Mesodermal cell (in vitro differentiated cells): ENCODE results near the gene BRD1.

ENCODE experiments used
- H3K27ac ChIP-seq: 2 replicates; pipeline ENCODE4 v1.7.0; 2013; ENCODE audit warnings: mild to moderate bottlenecking, low read depth, low read length, moderate library complexity; ENCODE audit not compliant: severe bottlenecking
- H3K36me3 ChIP-seq: 2 replicates; pipeline ENCODE4 v1.7.1; 2013; ENCODE audit warnings: mild to moderate bottlenecking, low read length, moderate library complexity; ENCODE audit not compliant: control insufficient read depth, insufficient read depth
- H3K4me1 ChIP-seq: one replicate; pipeline ENCODE4 v1.7.1; 2013; ENCODE audit warnings: mild to moderate bottlenecking, low read length; ENCODE audit not compliant: insufficient read depth, control insufficient read depth, poor library complexity, severe bottlenecking
- H3K4me3 ChIP-seq: 2 replicates; pipeline ENCODE4 v1.7.0; 2013; ENCODE audit warnings: low read length, control low read depth, mild to moderate bottlenecking; ENCODE audit not compliant: insufficient read depth, poor library complexity, severe bottlenecking; ENCODE audit errors: extremely low read depth
- H3K9me3 ChIP-seq: 2 replicates; pipeline ENCODE4 v1.7.1; 2013; ENCODE audit warnings: mild to moderate bottlenecking, low read length, moderate library complexity; ENCODE audit not compliant: control insufficient read depth
- WGBS, 2 experiments: methylation state at CpG; one replicate each; pipeline ENCODE4 v1.1.5; 2013; ENCODE audit warnings: missing lambda C conversion rate in 2 of 2; ENCODE audit not compliant: insufficient coverage in 2 of 2; 5-methylcytosine and 5-hydroxymethylcytosine counted together

BRD1 gene

DNA sequence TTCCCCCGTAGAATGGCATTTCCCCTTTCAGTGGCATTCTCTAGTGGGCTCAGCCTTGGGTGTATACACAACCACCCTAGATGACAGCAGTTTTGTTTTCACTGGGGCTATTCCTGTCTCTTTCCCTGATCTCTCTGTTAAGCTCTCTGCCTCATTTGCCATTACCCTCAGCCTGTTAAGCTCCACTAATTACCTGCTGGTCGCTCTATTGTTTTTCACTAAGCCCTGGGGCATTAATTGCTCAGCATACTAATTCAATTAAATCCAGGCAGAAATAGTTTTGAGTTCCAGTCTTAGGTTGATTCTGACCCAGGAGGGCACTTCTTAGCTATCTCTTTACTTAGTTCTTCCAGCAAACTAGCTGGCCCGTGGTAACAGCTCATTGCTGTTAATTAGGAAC, 80.0 kb downstream of the BRD1 start:
- 86 to 93% methylated on average over 2 of the region's 3 CpGs for WGBS, 2 experiments
- no peak overlapping the region for H3K27ac ChIP-seq
- no peaks in the 10 kb centered on the region for H3K4me1 ChIP-seq
- H3K4me3 ChIP-seq: no peak overlapping the region
- peaks cover 24% of the 10 kb centered on the region for H3K9me3 ChIP-seq
- H3K36me3 ChIP-seq: no peaks in the 10 kb centered on the region

DNA sequence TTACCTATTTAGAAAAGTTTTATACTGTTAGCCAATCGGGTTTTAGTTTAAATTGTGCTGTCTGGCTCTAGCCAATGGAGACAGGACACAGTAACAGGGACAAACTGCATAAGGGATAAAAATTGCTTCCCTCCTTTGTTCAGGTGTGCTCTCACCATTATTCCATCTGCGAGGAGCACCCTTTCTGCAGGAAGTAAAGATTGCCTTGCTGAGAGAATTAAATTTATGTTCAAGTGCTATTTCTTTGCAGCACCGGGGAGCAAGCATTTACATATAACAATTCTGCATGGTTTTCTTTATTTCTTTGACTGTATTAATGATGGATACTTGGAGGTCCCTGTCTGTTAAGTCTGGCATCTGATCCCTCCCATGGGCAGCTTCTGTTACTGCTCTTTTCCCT, 80.5 kb downstream of the BRD1 start:
- no peaks in the 10 kb centered on the region for H3K4me1 ChIP-seq
- H3K4me3 ChIP-seq: no peak overlapping the region
- 60% methylated on average over 1 of the region's 3 CpGs; no CpG with 5 or more reads in 1 of the 2 experiments for WGBS, 2 experiments
- H3K27ac ChIP-seq: no peak overlapping the region
- H3K36me3 ChIP-seq: no peaks in the 10 kb centered on the region
- H3K9me3 ChIP-seq: peaks cover 24% of the 10 kb centered on the region

DNA sequence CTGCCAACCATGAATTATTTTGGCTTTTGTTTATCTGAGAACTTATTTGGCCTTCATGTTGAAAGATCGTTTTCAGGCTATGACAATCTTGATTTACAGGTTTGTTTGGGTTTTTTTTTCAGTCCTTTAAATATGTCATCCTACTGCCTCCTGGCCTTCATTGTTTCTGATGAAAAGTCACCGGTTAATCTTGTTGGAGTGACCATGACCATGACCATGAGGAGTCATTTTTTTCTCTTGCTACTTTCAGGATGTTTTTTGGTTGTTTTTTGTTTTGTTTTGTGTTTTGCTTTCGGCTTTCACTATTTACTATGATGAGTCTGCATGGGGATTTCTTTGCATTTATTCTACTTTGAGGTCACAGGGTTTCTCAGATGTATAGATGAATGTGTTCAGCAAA, 81.6 kb downstream of the BRD1 start:
- H3K9me3 ChIP-seq: peaks cover 24% of the 10 kb centered on the region
- no peak overlapping the region for H3K4me3 ChIP-seq
- no peaks in the 10 kb centered on the region for H3K36me3 ChIP-seq
- H3K27ac ChIP-seq: no peak overlapping the region
- no peaks in the 10 kb centered on the region for H3K4me1 ChIP-seq
- WGBS, 2 experiments: 71 to 80% methylated on average over 1 of the region's 3 CpGs

GRCh38 chr22:49740242-49740641, 87.4 kb downstream of the BRD1 start:
- Histone ChIP-seq H3K27ac (no peak overlapping the region), H3K36me3 (no peaks in the 10 kb centered on the region), H3K9me3 (peaks cover 4% of the 10 kb centered on the region), H3K4me3 (no peak overlapping the region), H3K4me1 (no peaks in the 10 kb centered on the region)
- 84 to 87% methylated on average over 5 to 6 of the region's 7 CpGs for WGBS, 2 experiments

GRCh38 chr22:49739138-49739537, 88.5 kb downstream of the BRD1 start:
- H3K4me1 ChIP-seq: no peaks in the 10 kb centered on the region
- 92 to 93% methylated on average over 2 of the region's 2 CpGs for WGBS, 2 experiments
- H3K36me3 ChIP-seq: no peaks in the 10 kb centered on the region
- H3K27ac ChIP-seq: no peak overlapping the region
- no peaks in the 10 kb centered on the region for H3K9me3 ChIP-seq
- H3K4me3 ChIP-seq: no peak overlapping the region

DNA sequence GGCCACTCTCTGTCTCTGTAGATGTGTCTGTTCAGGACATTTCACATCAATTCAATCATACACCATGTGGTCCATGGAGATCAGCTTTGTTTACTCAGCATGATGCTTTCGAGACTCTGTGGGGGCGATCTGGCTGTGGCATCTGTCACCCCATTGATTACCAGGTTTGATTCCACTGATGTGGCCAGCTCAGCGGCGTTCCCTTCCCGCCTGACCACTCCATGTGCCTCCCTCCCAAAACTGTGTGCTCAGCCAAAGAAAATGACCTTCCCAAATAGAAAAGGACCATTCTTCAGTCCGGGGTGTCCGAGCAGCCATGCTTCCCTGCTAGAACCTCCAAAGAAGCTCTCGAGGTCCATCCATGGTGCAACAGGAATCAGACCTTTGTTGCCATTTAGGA, 89.1 kb downstream of the BRD1 start:
- no peaks in the 10 kb centered on the region for H3K9me3 ChIP-seq
- no peaks in the 10 kb centered on the region for H3K4me1 ChIP-seq
- no peak overlapping the region for H3K4me3 ChIP-seq
- H3K27ac ChIP-seq: no peak overlapping the region
- no peaks in the 10 kb centered on the region for H3K36me3 ChIP-seq
- 69 to 88% methylated on average over 6 to 8 of the region's 8 CpGs for WGBS, 2 experiments

DNA sequence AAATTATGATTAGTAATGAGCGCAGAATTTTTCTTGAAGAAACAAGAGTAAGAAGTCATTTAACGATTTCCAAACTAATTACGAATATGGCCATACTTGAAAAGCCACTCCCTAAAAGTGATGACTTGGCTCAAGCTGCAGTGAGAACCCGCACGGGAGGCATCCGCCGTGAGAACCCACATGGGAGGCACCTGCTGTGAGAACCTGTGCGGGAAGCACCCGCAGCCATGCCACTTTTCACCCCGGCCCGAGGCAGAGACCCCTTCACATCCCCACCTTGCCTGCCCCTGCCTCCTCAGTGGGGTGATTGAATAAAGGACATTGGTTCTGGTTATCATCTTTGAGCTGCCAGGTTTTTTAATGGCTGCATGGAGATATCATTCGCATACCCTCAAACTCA, 89.7 kb downstream of the BRD1 start:
- 94 to 95% methylated on average over 9 to 10 of the region's 12 CpGs for WGBS, 2 experiments
- no peaks in the 10 kb centered on the region for H3K4me1 ChIP-seq
- no peaks in the 10 kb centered on the region for H3K36me3 ChIP-seq
- no peak overlapping the region for H3K27ac ChIP-seq
- H3K9me3 ChIP-seq: no peaks in the 10 kb centered on the region
- no peak overlapping the region for H3K4me3 ChIP-seq

- H3K4me3 ChIP-seq: no peak overlapping the region
- H3K36me3 ChIP-seq: no peaks in the 10 kb centered on the region
- no peaks in the 10 kb centered on the region for H3K9me3 ChIP-seq
- 80 to 88% methylated on average over 7 to 11 of the region's 12 CpGs for WGBS, 2 experiments
- H3K4me1 ChIP-seq: no peaks in the 10 kb centered on the region
- no peak overlapping the region for H3K27ac ChIP-seq
Observed at GRCh38 chr22:49737101-49737551, 90.5 kb downstream of the BRD1 start.

DNA sequence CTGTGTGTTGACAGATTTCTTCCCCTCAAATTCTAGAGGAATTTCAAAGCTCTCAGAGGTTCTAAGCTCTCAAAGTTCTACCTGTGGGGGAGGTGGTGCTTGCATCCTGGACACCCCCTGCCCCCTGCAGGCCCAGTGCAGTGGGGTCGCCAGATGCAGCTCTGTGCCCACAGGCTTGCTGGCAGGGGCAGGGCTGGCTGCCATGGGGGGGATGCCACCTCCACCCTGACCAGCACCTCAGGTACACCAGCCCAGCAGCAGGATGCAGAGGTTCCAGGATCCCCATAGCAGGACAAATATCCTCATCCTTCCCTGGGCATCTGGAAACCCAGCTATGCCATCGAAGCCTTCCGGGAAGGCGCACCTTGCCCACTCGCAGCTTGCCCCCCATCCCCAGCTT, 91.1 kb downstream of the BRD1 start:
- no peak overlapping the region for H3K4me3 ChIP-seq
- H3K36me3 ChIP-seq: no peaks in the 10 kb centered on the region
- no peaks in the 10 kb centered on the region for H3K9me3 ChIP-seq
- no peaks in the 10 kb centered on the region for H3K4me1 ChIP-seq
- H3K27ac ChIP-seq: no peak overlapping the region
- 17 to 57% methylated on average over 1 of the region's 5 CpGs for WGBS, 2 experiments

GRCh38 chr22:49735901-49736421, 91.7 kb downstream of the BRD1 start:
- WGBS, 2 experiments: 49 to 66% methylated on average over 8 to 10 of the region's 13 CpGs

GRCh38 chr22:49735411-49735900, 92.2 kb downstream of the BRD1 start:
- Histone ChIP-seq H3K4me1 (no peaks in the 10 kb centered on the region), H3K27ac (no peak overlapping the region), H3K4me3 (no peak overlapping the region), H3K9me3 (no peaks in the 10 kb centered on the region), H3K36me3 (no peaks in the 10 kb centered on the region)
- 18 to 29% methylated on average over 14 to 15 of the region's 16 CpGs for WGBS, 2 experiments

More at GRCh38 chr22:49735901-49736421, 91.7 kb downstream of the BRD1 start:
- no peaks in the 10 kb centered on the region for H3K9me3 ChIP-seq
- H3K4me3 ChIP-seq: no peak overlapping the region
- no peak overlapping the region for H3K27ac ChIP-seq
- H3K4me1 ChIP-seq: no peaks in the 10 kb centered on the region
- H3K36me3 ChIP-seq: no peaks in the 10 kb centered on the region
